NOMO-1 (cell line): ENCODE data around the gene LIG1.
A peak's percentile ranks its signal among the peaks of the same experiment; 100 is the strongest.
"Not testable (repeated sequence)": the region's sequence is repeated elsewhere in the genome, so short reads cannot be mapped to it uniquely, and the experiment has no call there.

Experiments
- DNase-seq, 2 experiments: peaks; one replicate each; lab custom pipeline; 2025; ENCODE audit not compliant: unreplicated experiment in 2 of 2; lab: John Stamatoyannopoulos, UW

LIG1 gene

DNA sequence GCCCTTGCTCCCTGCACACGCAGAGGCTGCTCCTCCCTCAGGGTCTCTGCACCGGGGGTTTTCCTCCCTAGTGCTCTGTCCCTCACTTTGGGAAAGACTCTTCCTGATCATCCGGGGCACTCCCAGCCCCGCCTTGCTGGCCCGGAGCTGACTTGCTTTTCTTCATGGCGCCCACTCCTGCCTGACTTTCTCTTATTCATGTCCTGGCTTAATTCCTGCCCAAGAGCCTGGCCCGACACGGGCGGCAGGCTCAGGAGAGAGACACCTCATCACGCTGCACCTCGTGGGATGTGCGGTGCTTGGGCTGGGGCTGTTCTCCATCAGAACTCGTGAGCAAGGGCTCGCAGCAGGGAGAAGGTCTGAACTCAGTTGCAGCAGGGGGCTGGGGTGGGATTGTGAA, 47.7 kb downstream of the LIG1 start:
- no peak for DNase-seq

DNA sequence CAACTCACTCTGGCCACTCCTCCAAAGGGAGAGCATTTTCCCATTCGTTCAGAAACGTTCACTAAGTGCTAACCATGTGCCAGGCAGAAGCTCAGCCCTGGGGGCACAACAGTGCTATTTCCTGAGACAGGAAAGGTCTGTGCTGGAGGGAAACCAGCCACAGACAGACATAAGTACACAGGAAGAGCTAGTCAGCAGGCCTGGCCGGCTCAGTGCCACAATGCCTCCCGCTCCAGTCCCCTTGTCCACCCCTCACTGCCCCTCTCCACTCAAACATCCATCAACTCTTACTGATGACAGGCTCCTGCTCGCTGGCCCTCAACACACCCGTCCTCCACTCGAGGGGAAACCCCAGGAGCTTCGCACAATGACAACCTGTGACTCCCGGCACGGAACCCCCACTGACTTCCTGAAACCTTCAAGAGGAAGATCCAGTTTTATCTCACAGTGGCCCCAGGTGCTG, 48.2 kb downstream of the LIG1 start:
- DNase-seq = no peak

DNA sequence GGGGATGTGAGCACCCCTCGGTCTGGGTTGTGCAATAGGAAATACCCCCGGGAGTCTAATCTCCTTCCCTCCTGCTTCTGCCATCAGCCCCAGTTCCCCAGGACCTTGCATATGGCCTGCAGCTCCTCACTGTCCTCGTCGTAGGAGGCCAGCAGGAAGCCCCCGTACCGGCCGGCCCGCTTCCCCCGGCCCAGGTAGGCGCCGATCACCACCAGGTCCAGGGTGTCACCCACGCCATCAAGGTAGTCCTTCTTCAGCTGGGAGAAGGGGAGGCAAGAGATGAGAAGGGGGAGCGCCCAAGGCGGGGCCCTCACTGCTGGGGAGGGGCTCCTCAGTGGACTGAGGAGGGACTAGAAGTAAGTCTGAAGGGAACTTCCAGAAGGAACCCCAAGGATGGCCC, 49.1 kb downstream of the LIG1 start:
- no peak for DNase-seq

DNA sequence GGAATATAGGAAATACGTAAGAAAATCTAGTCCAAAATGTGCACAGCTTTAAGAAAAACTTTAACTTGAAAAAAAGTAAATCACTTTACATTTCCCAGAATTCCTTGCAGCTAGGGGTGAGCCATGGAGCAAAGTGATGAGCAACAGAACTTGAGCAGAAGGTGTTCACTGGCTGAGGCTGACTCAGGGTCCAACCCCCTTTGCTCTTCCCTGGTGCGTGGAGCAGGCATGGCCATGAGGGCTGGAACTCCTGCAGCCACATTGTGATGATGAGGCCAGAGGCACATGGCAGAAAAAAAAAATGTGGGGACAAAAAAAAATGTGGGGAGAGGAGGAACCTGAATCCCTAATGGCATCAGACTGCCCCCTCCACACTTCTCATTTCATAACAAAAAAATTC, 49.6 kb downstream of the LIG1 start:
- DNase-seq = no peak

DNA sequence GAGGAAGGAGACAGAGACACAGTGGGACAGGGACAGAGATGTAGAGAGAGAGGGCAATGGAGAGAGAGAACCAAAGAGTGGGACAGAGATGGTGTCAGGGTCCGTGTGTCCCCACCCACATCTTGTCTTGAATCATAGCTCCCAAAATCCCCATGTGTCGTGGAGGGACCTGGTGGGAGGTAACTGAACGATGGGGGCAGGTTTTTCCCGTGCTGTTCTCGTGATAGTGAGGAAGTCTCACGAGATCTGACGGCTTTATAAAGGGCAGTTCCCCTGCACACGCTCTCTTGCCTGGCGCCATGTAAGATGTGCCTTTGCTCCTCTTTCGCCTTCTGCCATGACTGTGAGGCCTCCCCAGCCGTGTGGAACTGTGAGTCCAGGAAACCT, 52.0 kb downstream of the LIG1 start:
- DNase-seq = no peak

DNA sequence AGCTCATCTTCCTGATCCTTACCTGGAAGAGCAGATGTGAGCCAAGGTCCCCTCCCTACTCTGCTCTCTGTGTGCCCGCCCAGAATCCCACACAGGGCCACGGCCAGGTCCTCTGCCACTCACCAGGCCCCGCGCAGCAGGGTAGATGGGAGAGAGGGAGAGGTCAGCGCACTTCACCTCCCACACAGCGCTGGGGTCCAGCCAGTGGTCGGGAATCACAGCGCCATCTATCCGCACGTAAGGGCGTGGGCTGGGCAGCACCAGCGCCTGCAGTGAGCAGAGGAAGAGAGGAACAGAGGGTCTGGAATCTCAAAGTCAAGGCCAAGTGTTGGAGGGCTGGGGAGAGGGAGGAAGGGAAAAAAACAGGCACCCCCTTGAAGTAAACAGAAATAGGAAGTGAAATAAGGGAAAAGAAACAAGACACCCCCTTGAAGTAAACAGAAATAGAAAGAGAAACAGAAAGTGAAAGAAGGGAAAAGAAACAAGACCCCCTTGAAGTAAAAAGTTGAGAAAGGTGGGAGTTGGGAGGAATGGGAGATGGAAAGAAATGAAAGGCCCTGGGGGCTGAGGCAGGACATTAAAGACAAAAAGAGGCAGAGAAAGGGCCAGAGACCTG, 52.5 kb downstream of the LIG1 start:
- no peak for DNase-seq

DNA sequence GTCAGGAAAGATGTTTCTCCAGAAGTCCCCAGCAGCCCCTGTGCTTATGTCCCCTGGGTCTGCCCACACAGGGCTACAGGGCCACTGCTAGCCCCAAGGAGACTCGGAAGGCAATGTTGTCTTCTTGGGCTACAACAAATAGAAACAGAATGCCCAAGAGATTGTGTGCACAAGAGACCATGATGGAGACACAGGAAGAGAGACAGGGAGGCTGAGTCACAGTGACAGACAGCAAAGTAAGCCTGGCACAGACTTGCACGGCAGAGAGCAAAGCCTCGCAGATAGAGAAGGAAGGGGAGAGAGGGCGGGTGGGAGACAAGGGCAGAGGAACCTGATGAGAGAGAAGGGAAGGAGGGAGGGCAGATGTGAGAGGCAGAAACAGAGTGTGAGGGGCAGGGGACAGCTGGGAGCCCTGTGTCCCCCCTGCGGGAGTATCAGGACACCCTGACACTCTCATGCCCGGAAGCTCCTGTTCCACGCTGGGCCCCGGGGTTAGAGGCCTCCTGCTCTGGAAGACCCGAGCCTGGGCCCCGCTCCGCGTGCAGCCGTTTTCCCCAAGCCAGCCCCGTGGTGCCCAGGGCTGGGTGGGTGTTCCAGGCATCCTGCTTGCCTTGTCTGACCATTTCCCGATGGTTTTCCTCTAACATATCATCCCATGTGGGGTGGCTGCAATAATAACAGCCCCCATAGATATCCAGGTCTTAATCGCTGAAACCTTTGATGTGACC, 56.8 kb downstream of the LIG1 start:
- no peak for DNase-seq

DNA sequence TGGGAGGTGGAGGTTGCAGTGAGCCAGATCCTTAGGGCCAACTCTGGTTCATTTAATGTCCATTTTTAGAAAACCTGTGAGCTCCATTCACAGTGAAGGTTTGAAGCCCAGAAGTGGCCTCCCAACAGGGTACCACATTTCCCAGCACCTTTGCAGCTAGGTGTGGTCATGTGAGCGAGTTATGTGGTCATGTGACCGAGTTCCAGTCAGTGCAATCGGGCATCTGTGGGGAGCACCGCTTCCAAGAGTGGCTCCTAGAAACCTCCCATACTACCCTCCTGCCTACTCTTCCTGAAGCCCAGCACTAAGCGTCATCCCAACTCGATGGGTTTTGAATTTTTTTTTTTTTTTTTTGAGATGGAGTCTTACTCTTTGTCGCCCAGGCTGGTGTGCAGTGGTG, 58.9 kb downstream of the LIG1 start:
- no peak for DNase-seq

DNA sequence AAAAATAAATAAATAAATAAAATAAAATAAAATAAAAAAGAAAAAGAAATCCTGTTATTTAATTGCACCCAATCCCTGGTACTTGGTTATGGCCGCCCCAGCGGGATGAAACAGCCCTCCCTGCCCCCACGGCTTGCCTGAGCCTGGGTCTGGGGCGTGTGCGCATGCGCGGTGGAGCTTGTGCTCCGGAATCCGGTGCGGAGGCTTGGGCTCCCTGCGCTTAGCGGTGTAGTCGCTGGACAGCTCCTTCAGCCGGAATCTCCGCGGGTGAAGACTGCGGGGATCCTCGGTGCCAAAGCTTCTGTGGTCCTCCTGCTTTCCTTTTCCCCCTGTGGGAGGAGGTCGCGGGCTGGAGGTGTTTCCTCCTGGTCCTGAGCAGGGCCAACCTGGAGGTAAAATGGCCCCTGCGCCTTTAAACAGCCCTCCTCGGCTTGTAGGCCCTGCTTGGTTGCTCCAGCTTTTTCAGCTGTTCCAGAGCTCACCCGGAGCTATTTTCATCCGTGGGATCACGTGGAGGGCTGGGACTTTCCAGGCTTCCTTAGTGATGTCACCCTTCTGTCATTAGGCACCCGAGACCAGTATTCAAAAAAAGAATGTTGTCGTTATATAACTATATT, 59.7 kb downstream of the LIG1 start, which contains the start of gene PLA2G4C:
Gene PLA2G4C (minus strand): TSS at position 468 of the 617 bp plus-strand sequence. CDS start 4,288 bp downstream, outside the sequence.
- DNase-seq = peak; percentile 48

DNA sequence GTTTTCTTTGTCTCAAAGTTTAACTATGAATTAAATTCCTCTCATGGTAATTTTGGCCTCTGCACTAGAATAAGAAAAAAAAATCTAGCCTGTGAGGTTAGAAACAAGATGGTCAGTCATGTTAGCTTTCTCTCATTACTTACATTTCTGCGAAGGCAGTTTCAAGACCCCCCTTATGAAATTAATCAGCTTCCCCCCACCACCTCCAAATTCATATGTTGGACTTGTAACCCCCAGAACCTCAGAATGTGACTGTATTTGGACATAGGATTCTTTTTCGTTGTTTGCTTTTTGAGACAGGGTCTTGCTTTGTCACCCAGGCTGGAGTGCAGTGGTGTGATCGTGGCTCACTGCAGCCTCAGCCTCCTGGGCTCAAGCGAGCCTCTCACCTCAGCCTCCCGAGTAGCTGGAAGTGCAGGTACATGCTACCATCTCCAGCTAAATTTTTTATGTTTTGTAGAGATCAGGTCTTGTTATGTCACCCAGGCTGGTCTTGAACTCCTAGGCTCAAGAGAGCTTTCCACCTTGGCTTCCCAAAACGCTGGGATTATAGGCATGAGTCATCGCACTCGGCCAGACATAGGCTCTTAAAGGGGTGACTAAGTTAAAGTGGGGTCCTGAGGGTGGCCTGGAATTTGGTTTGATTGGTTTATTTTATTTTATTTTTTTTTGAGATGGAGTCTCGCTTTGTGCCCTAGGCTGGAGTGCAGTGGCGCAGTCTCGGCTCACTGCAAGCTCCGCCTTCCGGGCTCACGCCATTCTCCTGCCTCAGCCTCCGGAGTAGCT, 61.0 kb downstream of the LIG1 start:
- no peak for DNase-seq

DNA sequence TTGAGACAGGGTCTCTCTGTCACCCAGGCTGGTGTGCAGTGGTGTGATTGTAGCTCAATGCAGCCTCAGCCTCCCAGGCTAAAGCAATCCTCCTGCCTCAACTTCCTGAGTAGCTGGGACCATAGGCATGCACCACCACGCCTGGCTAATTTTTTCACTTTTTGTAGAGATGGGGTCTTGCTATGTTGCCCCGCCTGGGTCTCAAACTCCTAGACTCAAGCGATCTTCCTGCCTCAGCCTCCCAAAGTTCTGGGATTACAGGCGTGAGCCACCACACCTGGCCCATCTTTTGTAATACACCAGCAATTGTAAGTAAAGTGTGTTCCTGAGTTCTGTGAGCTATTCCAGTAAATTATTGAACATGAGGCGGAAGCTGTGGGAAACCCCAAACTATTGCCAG, 66.2 kb downstream of the LIG1 start:
- DNase-seq = no peak

DNA sequence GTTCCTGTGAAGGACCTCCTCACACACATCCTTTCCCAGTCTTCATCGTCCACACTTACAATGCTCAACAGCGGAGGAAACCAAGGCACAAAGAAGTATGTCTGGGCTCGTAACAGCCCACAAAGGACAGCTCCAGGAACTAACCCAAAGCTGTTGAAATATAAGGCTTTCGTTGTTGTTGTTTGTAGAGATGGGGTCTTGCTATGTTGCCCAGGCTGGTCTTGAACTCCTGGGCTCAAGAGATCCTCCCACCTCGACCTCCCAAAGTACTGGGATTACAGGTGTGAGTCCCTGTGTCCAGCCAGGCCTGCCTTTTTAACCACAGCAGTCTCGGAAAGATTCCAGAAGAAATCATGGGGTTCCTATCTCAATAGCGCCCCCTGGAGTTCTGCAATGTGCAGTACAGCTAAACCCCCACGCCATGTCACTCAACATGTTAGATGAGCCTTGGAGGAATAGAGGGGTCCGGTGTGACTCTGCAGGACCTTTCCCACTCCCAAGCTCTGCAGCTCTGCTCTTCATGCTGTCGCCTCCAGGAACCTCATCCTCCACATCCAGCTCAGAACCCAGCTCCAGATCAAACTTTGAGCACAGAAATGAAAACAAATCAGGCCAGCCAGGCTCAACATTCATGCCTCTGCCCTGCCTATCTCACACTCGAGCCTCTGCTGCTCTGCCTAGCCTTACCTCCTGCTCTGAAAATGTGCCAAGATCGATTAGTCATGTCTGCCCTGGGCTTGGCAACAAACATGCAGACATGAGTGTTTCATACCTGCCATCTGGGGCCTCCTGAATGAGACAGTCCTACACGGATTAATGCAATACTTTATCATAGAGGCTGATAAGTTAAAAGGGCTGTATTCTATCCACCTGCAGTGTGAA, 67.0 kb downstream of the LIG1 start:
- peak in 1 of 2 experiments; percentile 16 for DNase-seq

DNA sequence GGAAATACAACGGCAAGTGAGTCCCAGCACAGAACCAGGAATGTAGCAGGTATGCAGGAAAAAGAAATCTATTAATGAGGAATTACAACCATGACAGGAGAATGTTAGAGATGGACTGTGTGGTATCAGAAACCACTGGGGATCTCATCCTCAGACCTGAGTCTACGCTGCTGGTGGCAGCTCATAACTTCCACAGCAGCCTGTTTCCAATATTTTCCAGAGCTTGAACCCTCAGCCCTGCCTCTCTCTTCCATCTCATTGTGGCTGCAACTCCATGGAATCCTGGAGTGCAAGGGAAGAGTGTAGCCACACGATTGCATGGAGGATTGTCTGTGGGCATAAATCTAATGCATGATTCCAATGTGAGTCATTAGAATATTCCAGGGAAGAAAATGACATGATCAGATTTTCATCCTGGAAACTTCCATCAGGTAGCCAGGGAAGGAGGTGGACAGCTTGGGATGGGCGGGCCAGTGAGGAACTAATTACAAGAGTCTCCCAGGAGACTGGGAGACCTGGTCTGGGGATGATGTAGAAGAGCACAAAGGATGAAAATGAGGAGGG, 74.5 kb downstream of the LIG1 start:
- DNase-seq = no peak

DNA sequence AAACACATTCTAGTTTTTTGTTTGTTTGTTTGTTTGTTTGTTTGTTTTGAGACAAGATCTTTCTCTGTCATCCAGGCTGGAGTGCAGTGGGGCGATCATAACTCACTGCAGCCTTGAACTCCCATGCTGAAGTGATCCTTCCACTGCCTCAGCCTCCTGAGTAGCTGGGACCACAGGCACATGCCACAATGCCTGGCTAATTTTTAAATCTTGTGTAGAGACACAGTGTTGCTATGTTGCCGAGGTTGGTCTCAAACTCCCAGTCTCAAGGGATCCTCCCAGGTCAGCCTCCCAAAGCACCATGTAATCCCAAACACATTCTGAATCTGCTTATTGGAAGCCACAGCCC, 75.3 kb downstream of the LIG1 start:
- no peak for DNase-seq

DNA sequence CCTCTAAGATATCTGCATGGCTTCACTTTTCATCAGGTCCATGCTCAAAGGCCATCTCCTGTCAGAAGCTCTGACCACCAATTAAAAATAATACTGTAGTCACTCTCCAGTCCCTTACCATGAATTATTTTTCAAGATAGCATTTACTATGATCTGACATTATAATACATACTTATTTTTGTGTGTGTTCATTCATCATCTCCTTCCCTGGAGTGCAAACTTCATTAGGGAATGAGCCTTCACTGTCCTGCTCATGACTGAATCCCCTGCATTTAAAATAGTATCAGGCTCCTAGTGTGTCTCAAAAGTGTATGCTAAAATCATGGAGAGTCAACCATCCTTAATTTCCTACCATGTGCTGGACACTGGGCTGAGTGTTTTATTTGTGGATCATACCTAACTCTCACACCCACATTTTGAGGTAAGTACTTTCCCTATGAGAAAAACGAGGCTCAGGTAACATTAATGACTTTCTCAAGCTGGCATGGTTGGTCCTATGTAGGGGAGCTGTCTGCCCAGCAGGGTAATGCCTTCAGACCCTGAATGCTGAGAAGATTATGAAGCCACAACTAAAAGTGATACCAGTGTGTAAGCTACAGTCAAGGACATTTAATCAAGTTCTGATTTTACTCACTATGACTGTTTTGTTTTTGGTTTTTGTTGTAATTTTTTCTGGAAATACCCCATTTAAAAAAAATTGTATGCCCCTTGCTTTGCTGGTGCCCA, 75.9 kb downstream of the LIG1 start:
- DNase-seq = no peak

DNA sequence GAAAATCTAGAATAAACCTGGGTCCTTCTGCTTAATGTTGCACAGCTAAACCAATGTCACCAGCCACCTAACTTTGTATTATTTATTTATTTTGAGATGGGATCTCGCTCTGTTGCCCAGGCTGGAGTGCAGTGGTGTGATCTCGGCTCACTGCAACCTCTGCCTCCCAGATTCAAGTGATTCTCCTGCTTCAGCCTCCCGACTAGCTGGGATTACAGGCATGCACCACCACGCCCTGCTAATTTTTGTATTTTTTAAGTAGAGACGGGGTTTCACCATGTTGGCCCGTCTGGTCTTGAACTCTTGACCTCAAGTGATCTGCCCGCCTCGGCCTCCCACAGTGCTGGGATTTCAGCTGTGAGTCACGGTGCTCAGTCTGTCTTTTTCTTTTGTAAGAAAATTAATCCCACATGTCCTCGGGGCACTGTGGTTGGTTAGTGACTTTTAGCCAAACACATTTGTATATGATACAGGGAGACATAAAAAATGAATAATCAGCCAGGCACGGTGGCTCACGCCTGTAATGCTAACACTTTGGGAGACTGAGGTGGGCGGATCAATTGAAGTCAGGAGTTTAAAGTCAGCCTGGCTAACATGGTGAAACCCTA, 78.9 kb downstream of the LIG1 start:
- not testable (repeated sequence) for DNase-seq

DNA sequence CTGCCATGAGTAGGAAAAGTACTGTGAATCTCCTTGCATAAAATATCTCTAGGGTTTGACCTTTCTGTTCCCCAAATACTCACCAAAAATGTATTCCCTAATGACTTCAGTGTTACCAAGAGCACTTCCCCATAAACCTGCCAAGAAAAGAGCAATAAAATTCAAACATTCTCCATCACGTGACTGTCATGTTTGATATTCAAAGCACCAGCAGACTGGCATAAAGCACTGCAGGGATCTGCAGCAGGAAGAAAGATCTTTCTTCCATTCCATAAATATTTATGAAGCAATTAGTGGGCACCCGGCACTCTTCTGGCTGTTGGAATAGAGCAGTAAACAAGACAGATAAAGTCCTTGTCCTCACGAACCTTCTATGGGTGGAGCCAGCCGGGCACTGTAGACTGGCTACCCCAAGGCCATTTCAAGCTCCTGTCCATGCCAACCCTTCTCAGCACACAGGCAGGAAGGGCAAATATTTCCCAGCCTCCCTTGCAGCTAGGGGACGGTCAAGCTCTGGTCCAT, 79.8 kb downstream of the LIG1 start:
- DNase-seq = no peak

DNA sequence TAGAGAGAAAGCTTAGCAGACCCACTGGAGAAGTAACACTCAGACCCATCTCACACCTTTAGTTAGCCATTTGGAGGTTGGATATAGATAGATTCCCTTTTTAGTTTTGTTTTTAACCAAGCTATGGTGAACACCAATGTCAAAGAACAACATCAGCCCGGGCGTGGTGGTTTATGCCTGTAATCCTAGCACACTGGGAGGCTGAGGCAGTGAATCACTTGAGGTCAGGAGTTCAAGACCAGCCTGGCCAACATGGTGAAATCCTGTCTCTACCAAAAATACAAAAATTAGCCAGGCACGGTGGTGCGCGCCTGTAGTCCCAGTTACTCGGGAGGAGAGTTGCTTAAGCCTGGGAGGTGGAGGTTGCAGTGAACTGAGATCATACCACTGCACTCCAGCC, 81.2 kb downstream of the LIG1 start:
- not testable (repeated sequence) for DNase-seq
